ENCODE data around the gene KCNH8. TPM values are rescaled to one million over a fixed set of nuclear protein-coding genes. Genes with fewer than 3 reads are reported as not detected.

KCNH8 gene
- total and polyA plus RNA-seq, 4 donors = 0.02 to 0.08 (median 0.05) TPM; not detected in 1

- no peaks in the 10 kb centered on the region for H3K36me3 ChIP-seq (ENCODE audit: control insufficient read depth in 4 of 4, insufficient read depth in 3 of 4, low read depth in 1 of 4, low read length in 3 of 4)
- no peak overlapping the region for H3K27ac ChIP-seq (ENCODE audit: low read depth in 1 of 2, low read length in 2 of 2)
- no peak overlapping the region for H3K4me3 ChIP-seq (ENCODE audit: low read depth in 1 of 3, low read length in 3 of 3)
- 75% methylated on average over 1 of the region's 1 CpG for WGBS
- no peak for DNase-seq (ENCODE audit: low spot score)
- no peak for TF ChIP-seq ATF3 (IDR thresholded peaks at IDR 0.05)
- TF ChIP-seq GABPA (IDR thresholded peaks at IDR 0.05 in 1 of 2, conservative IDR thresholded peaks at IDR 0.05 in 1 of 2) = no peak
- no peak for TF ChIP-seq SP1 (IDR thresholded peaks at IDR 0.05)
- TF ChIP-seq HNF4G (IDR thresholded peaks at IDR 0.05) = no peak
- no peak for TF ChIP-seq HNF4A (conservative IDR thresholded peaks at IDR 0.05)
- TF ChIP-seq NR2F2 (IDR thresholded peaks at IDR 0.05) = no peak
- no peak for TF ChIP-seq ZBTB33 (IDR thresholded peaks at IDR 0.05)
- no peak for TF ChIP-seq TAF1 (conservative IDR thresholded peaks at IDR 0.05)
- TF ChIP-seq FOXA1 (IDR thresholded peaks at IDR 0.05) = no peak
- TF ChIP-seq EGR1 (IDR thresholded peaks at IDR 0.05; ENCODE audit: low read depth in 2 of 2) = no peak
- no peak for TF ChIP-seq RXRA (IDR thresholded peaks at IDR 0.05)
- no peak for TF ChIP-seq FOXA2 (IDR thresholded peaks at IDR 0.05)
- no peak for TF ChIP-seq JUND (IDR thresholded peaks at IDR 0.05)
- TF ChIP-seq YY1 (IDR thresholded peaks at IDR 0.05) = no peak
- TF ChIP-seq MAX (IDR thresholded peaks at IDR 0.05) = no peak
- TF ChIP-seq RAD21 (IDR thresholded peaks at IDR 0.05) = no peak
- TF ChIP-seq REST (IDR thresholded peaks at IDR 0.05) = no peak
- no peak for TF ChIP-seq CTCF (IDR thresholded peaks at IDR 0.05; ENCODE audit: low read depth, low read length, missing input control)
- no peak overlapping the region for H3K9ac ChIP-seq (ENCODE audit: low read depth in 1 of 2, low read length in 2 of 2)
- no peaks in the 10 kb centered on the region for H3K4me1 ChIP-seq (ENCODE audit: control insufficient read depth in 4 of 4, insufficient read depth in 4 of 4, low read length in 3 of 4)
- no peaks in the 10 kb centered on the region for H3K9me3 ChIP-seq (ENCODE audit: control insufficient read depth in 4 of 4, low read length in 3 of 4)
- H3K27me3 ChIP-seq (ENCODE audit: control insufficient read depth in 4 of 4, insufficient read depth in 4 of 4, low read length in 3 of 4) = no peaks in the 10 kb centered on the region
These were observed 383.1 kb downstream of the KCNH8 start for GRCh38 chr3:19531426-19531825.
